Progenitor cell of endocrine pancreas (in vitro differentiated cells): ENCODE results near the gene NEGR1. TPM values are rescaled to one million over a fixed set of nuclear protein-coding genes. Genes with fewer than 3 reads are reported as not detected.

Source experiments
- DNase-seq: peaks from one replicate; pipeline ENCODE4 v3.0.0; 2021; ENCODE audit warnings: low spot score; ENCODE audit not compliant: unreplicated experiment
- H3K27ac Mint-ChIP-seq: 2 replicates; pipeline ENCODE4 v1.8.0; 2021; ENCODE audit warnings: mild to moderate bottlenecking, moderate library complexity, mixed read lengths
- H3K27me3 Mint-ChIP-seq: 2 replicates; pipeline ENCODE4 v1.8.0; 2021; ENCODE audit warnings: mixed read lengths
- H3K36me3 Mint-ChIP-seq: 2 replicates; pipeline ENCODE4 v1.8.0; 2022; ENCODE audit warnings: mixed read lengths; ENCODE audit not compliant: insufficient read depth
- H3K4me1 Mint-ChIP-seq: 2 replicates; pipeline ENCODE4 v1.8.0; 2021; ENCODE audit warnings: low read depth, mixed read lengths
- H3K4me3 Mint-ChIP-seq: 2 replicates; pipeline ENCODE4 v1.8.0; 2021; ENCODE audit warnings: low read depth, mild to moderate bottlenecking, moderate library complexity, mixed read lengths
- H3K9me3 Mint-ChIP-seq: 2 replicates; pipeline ENCODE4 v1.8.0; 2021; ENCODE audit warnings: low read depth, mixed read lengths
- total RNA-seq: library from RNA; stranded (reverse); gene quantifications from 2 replicates; pipeline ENCODE4 v1.2.1, GENCODE V29; 2021
- TF ChIP-seq, protein P1 (sequence below): fragments of 200-600 bp; sonication (generic); IDR thresholded peaks from one replicate; pipeline ENCODE4 v1.5.0; 2021; ENCODE audit warnings: antibody characterized with exemption, mild to moderate bottlenecking; ENCODE audit not compliant: unreplicated experiment

Gene NEGR1
- total RNA-seq, 1 donor from 2014 or later: 3.1 TPM

DNA sequence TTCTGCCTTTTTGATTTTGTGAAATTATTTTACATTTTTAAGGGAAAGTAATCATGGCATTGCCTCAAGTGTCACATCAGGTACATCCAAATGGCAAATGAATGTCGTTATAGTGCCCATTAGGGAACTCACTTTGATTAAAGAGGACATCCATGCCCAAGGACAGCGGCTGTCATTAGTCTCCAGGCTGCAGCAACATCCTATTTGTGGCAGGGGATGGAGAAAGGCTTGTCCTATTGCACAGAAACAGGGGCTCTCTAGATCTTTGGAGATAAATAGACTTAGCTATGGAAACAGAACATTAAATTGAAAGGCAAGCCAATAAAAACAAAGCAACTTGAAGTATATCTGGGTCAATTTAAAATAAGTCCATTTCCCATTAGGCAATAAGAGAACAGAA is 439.3 kb downstream of the NEGR1 start:
- Mint-ChIP-seq H3K27me3 (no peaks in the 10 kb centered on the region), H3K36me3 (no peaks in the 10 kb centered on the region), H3K9me3 (no peaks in the 10 kb centered on the region), H3K4me1 (peaks cover 3% of the 10 kb centered on the region), H3K27ac (no peak overlapping the region), H3K4me3 (no peak overlapping the region)
- TF ChIP-seq, protein P1, sequence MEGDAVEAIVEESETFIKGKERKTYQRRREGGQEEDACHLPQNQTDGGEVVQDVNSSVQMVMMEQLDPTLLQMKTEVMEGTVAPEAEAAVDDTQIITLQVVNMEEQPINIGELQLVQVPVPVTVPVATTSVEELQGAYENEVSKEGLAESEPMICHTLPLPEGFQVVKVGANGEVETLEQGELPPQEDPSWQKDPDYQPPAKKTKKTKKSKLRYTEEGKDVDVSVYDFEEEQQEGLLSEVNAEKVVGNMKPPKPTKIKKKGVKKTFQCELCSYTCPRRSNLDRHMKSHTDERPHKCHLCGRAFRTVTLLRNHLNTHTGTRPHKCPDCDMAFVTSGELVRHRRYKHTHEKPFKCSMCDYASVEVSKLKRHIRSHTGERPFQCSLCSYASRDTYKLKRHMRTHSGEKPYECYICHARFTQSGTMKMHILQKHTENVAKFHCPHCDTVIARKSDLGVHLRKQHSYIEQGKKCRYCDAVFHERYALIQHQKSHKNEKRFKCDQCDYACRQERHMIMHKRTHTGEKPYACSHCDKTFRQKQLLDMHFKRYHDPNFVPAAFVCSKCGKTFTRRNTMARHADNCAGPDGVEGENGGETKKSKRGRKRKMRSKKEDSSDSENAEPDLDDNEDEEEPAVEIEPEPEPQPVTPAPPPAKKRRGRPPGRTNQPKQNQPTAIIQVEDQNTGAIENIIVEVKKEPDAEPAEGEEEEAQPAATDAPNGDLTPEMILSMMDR: no peak
- no peak for DNase-seq

GRCh38 chr1:71839876-71840275 is 442.5 kb downstream of the NEGR1 start:
- no peak for DNase-seq
- Mint-ChIP-seq H3K27me3 (no peaks in the 10 kb centered on the region), H3K4me3 (no peak overlapping the region), H3K36me3 (no peaks in the 10 kb centered on the region), H3K27ac (no peak overlapping the region), H3K9me3 (no peaks in the 10 kb centered on the region), H3K4me1 (peaks cover 3% of the 10 kb centered on the region)
- TF ChIP-seq, protein P1: no peak

DNA sequence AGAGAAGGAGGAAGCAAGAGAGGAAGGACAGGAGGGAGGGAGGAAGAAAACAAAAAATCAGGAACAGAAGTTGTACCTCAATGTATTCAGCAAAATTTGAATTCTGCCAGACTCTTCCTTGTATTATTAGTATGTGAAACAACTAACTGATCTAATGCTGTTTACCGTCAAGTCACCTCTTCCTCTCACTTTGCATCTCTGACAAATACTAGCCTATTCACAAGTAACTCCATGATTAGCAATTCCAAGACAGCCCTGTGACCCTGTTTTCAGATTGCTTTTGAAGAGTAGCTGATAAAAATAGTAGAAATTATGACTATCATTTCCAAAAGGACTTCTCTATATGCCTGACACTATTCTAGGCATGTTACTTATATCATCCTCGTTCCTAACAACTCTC is 445.4 kb downstream of the NEGR1 start:
- TF ChIP-seq, protein P1: no peak
- Mint-ChIP-seq H3K27ac (no peak overlapping the region), H3K4me1 (peaks cover 3% of the 10 kb centered on the region), H3K36me3 (no peaks in the 10 kb centered on the region), H3K4me3 (no peak overlapping the region), H3K9me3 (no peaks in the 10 kb centered on the region), H3K27me3 (no peaks in the 10 kb centered on the region)
- DNase-seq: no peak

- H3K27me3 Mint-ChIP-seq: no peaks in the 10 kb centered on the region
- H3K36me3 Mint-ChIP-seq: no peaks in the 10 kb centered on the region
- no peaks in the 10 kb centered on the region for H3K9me3 Mint-ChIP-seq
- TF ChIP-seq, protein P1: no peak
- H3K4me1 Mint-ChIP-seq: peaks cover 3% of the 10 kb centered on the region
- no peak overlapping the region for H3K27ac Mint-ChIP-seq
- DNase-seq: no peak
- H3K4me3 Mint-ChIP-seq: no peak overlapping the region
Measured at GRCh38 chr1:71835442-71835813, 446.9 kb downstream of the NEGR1 start.

GRCh38 chr1:71834601-71835441 is 447.5 kb downstream of the NEGR1 start:
- Mint-ChIP-seq H3K36me3 (no peaks in the 10 kb centered on the region), H3K4me1 (peaks cover 6% of the 10 kb centered on the region), H3K4me3 (no peak overlapping the region), H3K27me3 (no peaks in the 10 kb centered on the region), H3K9me3 (no peaks in the 10 kb centered on the region), H3K27ac (no peak overlapping the region)
- TF ChIP-seq, protein P1: no peak
- no peak for DNase-seq
